ENCODE results near the gene RAMP1. TPM values are rescaled to one million over a fixed set of nuclear protein-coding genes. Genes with fewer than 3 reads are reported as not detected.

The RAMP1 gene
- total and polyA plus RNA-seq, 8 donors, result 6.8 to 12.6 (median 8.7) TPM

DNA sequence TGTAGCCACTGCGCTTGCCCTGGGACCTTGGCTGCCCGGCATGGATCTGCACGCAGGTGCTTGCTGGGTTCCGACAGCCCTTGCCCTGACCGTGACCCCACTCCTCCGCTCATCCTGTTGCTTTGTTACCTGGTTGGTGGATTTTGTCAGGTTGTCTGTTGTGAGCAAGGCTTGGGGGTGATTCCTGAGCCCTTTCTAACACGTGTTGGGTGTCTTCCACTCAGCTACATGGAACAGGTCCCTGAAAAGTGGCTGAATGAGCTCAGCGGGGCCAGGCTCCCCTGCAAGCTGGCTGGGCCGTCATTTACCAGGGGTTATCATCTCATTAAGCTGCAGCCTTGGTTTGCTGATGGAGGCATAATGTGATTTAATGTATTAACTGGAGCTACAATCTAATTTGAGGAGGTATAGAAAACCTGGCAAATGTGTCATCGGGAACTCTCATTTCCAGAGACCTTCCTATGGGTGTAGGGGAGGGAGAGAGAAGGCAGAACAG, 24.6 kb downstream of the RAMP1 start:
- intact Hi-C loops (cut with DNase I), result no loop called here
- Histone ChIP-seq H3K36me3 (no peaks in the 10 kb centered on the region), H3K4me1 (no peaks in the 10 kb centered on the region), H3K27me3 (no peaks in the 10 kb centered on the region), H3K4me3 (no peak overlapping the region), H3K9me3 (no peaks in the 10 kb centered on the region), H3K27ac (no peak overlapping the region)
- DNase-seq, result peak in 1 of 4 donors; percentile 55
- no peak for ATAC-seq
- no peak for TF ChIP-seq CTCF (IDR thresholded peaks at IDR 0.05)

- DNase-seq (peak in 1 of 4 donors; percentile 73), ATAC-seq (no peak)
- no peak for TF ChIP-seq CTCF (IDR thresholded peaks at IDR 0.05)
- no peaks in the 10 kb centered on the region for H3K9me3 ChIP-seq
- no peak overlapping the region for H3K4me3 ChIP-seq
- intact Hi-C loops (cut with DNase I), result no loop called here
- H3K27ac ChIP-seq, result no peak overlapping the region
- no peaks in the 10 kb centered on the region for H3K36me3 ChIP-seq
- no peaks in the 10 kb centered on the region for H3K4me1 ChIP-seq
- no peaks in the 10 kb centered on the region for H3K27me3 ChIP-seq
These were observed 25.3 kb downstream of the RAMP1 start for GRCh38 chr2:237884681-237885080.

DNA sequence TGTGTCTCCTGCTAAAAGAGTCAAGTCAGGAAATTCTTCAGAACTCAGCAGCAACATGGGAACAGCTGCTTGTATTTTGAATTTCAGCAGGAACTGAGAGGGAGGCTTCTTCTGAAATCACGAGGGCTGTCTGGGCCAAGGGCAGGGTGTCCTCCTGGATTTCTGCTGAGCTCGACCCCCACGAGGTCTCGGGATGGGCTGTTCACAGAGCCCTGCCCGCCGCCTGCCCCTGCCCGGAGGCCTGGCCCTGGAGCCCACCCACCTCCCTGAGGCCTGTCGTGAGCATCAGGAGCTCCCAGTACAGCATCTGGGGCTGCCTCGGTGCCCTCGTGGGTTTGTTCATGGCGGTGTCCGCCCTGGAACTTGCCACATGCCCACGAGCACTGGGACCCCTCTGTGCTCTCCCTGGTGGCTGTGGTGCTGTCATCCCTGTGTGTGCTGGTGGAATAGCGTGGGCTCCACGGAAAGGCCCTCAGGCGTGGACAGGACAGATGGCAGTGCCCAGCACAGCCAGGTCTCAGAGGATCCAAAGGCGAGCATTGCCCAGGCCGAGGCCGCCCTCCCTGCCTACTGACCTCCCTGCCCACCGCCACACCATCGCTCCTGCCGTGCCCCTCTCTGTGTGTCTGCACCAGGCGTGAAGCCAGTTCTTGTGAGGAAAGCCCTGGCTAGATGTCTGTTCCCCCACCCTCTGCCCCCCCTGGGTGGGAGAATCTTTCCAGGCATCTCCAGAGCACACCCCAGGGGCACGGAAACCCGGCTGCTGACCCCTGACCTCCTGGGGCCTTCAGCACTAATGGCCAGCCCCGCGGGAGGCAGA, 25.9 kb downstream of the RAMP1 start:
- ATAC-seq (no peak), DNase-seq (peak in 2 of 4 donors; percentile 26 to 60)
- no peaks in the 10 kb centered on the region for H3K9me3 ChIP-seq
- H3K36me3 ChIP-seq, result no peaks in the 10 kb centered on the region
- no peak for TF ChIP-seq CTCF (IDR thresholded peaks at IDR 0.05)
- H3K4me3 ChIP-seq, result no peak overlapping the region
- no peaks in the 10 kb centered on the region for H3K4me1 ChIP-seq
- H3K27me3 ChIP-seq, result no peaks in the 10 kb centered on the region
- intact Hi-C loops (cut with DNase I), result no loop called here
- H3K27ac ChIP-seq, result no peak overlapping the region

DNA sequence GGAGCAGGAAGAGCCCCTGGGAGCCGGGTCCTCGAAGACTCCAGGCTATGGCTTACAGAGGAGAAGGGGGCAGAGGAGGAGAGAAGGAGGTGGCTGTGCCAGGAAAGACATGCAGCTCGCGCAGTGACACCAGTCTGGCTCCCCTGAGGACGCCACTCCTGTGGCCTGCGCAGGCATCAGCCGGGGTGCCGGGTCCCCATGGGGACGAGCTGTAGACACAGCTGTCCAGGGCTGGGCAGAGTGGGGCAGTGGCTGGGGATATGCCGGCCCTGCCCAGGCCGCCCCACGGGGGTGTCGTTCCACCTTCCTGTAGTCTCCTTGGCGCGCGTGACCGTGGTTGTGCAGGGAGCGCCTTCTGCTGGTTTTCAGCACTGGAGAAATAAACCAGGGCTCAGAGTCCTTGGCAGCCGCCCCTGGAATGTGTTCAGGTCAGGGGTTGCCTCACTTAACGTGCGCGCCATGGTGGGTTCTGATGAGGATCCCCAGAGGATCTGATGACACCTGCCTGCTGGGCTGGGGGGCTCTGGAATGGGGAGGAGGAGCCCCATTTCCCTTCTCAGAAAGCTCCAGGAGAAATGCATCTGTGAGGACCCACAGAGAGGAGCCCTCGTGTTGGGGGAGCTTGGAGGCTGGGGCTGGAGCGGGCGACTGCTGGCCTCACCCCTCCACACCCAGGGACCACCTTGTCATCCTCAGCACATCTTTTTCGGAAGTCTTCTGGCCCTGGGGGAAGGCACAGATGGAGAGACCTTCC, 26.7 kb downstream of the RAMP1 start:
- Histone ChIP-seq H3K9me3 (no peaks in the 10 kb centered on the region), H3K27ac (no peak overlapping the region), H3K4me3 (no peak overlapping the region), H3K4me1 (no peaks in the 10 kb centered on the region), H3K36me3 (no peaks in the 10 kb centered on the region), H3K27me3 (no peaks in the 10 kb centered on the region)
- no peak for TF ChIP-seq CTCF (IDR thresholded peaks at IDR 0.05)
- intact Hi-C loops (cut with DNase I), result no loop called here
- DNase-seq, result peak in 1 of 4 donors; percentile 70
- no peak for ATAC-seq

Measured in left lung (tissue), 10 donors.